ENCODE results near the gene HIPK2. TPM values are rescaled to one million over a fixed set of nuclear protein-coding genes. Genes with fewer than 3 reads are reported as not detected.

HIPK2 gene
- total and polyA plus RNA-seq, 2 donors = 8.5 to 9.8 TPM

GRCh38 chr7:139661903-139662302 lies 115.9 kb downstream of the HIPK2 start:
- Histone ChIP-seq H3K36me3 (ENCODE audit: insufficient read depth) (no peaks in the 10 kb centered on the region), H3K4me3 (ENCODE audit: low read depth, low read length) (no peak overlapping the region), H3K27ac (ENCODE audit: low read depth) (no peak overlapping the region), H3K4me1 (ENCODE audit: insufficient read depth) (peaks cover 2% of the 10 kb centered on the region)
- 75% methylated on average over 3 of the region's 3 CpGs for WGBS
- no peak for DNase-seq (ENCODE audit: extremely low spot score)

- DNase-seq (ENCODE audit: extremely low spot score) = no peak
Measured at GRCh38 chr7:139661043-139661440, 116.8 kb downstream of the HIPK2 start.

GRCh38 chr7:139660317-139661042 lies 117.3 kb downstream of the HIPK2 start:
- Histone ChIP-seq H3K4me3 (ENCODE audit: low read depth, low read length) (no peak overlapping the region), H3K27ac (ENCODE audit: low read depth) (no peak overlapping the region), H3K36me3 (ENCODE audit: insufficient read depth) (no peaks in the 10 kb centered on the region), H3K4me1 (ENCODE audit: insufficient read depth) (peaks cover 2% of the 10 kb centered on the region)
- DNase-seq (ENCODE audit: extremely low spot score) = no peak
- 53% methylated on average over 10 of the region's 10 CpGs for WGBS

More at GRCh38 chr7:139661043-139661440, 116.8 kb downstream of the HIPK2 start:
- Histone ChIP-seq H3K4me1 (ENCODE audit: insufficient read depth) (peaks cover 2% of the 10 kb centered on the region), H3K4me3 (ENCODE audit: low read depth, low read length) (no peak overlapping the region), H3K36me3 (ENCODE audit: insufficient read depth) (no peaks in the 10 kb centered on the region), H3K27ac (ENCODE audit: low read depth) (no peak overlapping the region)
- WGBS = 80% methylated on average over 2 of the region's 2 CpGs

GRCh38 chr7:139659922-139660316 lies 117.9 kb downstream of the HIPK2 start:
- Histone ChIP-seq H3K4me1 (ENCODE audit: insufficient read depth) (peaks cover 2% of the 10 kb centered on the region), H3K27ac (ENCODE audit: low read depth) (no peak overlapping the region), H3K4me3 (ENCODE audit: low read depth, low read length) (no peak overlapping the region), H3K36me3 (ENCODE audit: insufficient read depth) (no peaks in the 10 kb centered on the region)
- WGBS = 91% methylated on average over 2 of the region's 2 CpGs
- no peak for DNase-seq (ENCODE audit: extremely low spot score)

- no peak overlapping the region for H3K4me3 ChIP-seq (ENCODE audit: low read depth, low read length)
- H3K4me1 ChIP-seq (ENCODE audit: insufficient read depth) = peaks cover 2% of the 10 kb centered on the region
- H3K36me3 ChIP-seq (ENCODE audit: insufficient read depth) = no peaks in the 10 kb centered on the region
- WGBS = 79% methylated on average over 14 of the region's 14 CpGs
- DNase-seq (ENCODE audit: extremely low spot score) = no peak
- no peak overlapping the region for H3K27ac ChIP-seq (ENCODE audit: low read depth)
Measured at GRCh38 chr7:139658908-139659675, 118.7 kb downstream of the HIPK2 start.

GRCh38 chr7:139658296-139658695 lies 119.5 kb downstream of the HIPK2 start:
- Histone ChIP-seq H3K36me3 (ENCODE audit: insufficient read depth) (no peaks in the 10 kb centered on the region), H3K27ac (ENCODE audit: low read depth) (no peak overlapping the region), H3K4me1 (ENCODE audit: insufficient read depth) (peaks cover 2% of the 10 kb centered on the region), H3K4me3 (ENCODE audit: low read depth, low read length) (no peak overlapping the region)
- 90% methylated on average over 3 of the region's 3 CpGs for WGBS
- DNase-seq (ENCODE audit: extremely low spot score) = no peak

- Histone ChIP-seq H3K4me1 (ENCODE audit: insufficient read depth) (peaks cover 2% of the 10 kb centered on the region), H3K4me3 (ENCODE audit: low read depth, low read length) (no peak overlapping the region), H3K36me3 (ENCODE audit: insufficient read depth) (no peaks in the 10 kb centered on the region), H3K27ac (ENCODE audit: low read depth) (no peak overlapping the region)
- 96% methylated on average over 1 of the region's 1 CpG for WGBS
- DNase-seq (ENCODE audit: extremely low spot score) = no peak
Measured at GRCh38 chr7:139657725-139658124, 120.1 kb downstream of the HIPK2 start.

GRCh38 chr7:139656387-139656786 lies 121.4 kb downstream of the HIPK2 start:
- H3K36me3 ChIP-seq (ENCODE audit: insufficient read depth) = no peaks in the 10 kb centered on the region
- 74% methylated on average over 6 of the region's 6 CpGs for WGBS
- no peak overlapping the region for H3K4me3 ChIP-seq (ENCODE audit: low read depth, low read length)
- peaks cover 2% of the 10 kb centered on the region for H3K4me1 ChIP-seq (ENCODE audit: insufficient read depth)
- no peak for DNase-seq (ENCODE audit: extremely low spot score)
- H3K27ac ChIP-seq (ENCODE audit: low read depth) = no peak overlapping the region

- WGBS = 75% methylated on average over 8 of the region's 8 CpGs
Measured at GRCh38 chr7:139655305-139655704, 122.5 kb downstream of the HIPK2 start.

GRCh38 chr7:139654276-139655181 lies 123.3 kb downstream of the HIPK2 start:
- 85% methylated on average over 14 of the region's 14 CpGs for WGBS
- Histone ChIP-seq H3K36me3 (ENCODE audit: insufficient read depth) (no peaks in the 10 kb centered on the region), H3K27ac (ENCODE audit: low read depth) (no peak overlapping the region), H3K4me1 (ENCODE audit: insufficient read depth) (no peaks in the 10 kb centered on the region), H3K4me3 (ENCODE audit: low read depth, low read length) (no peak overlapping the region)
- no peak for DNase-seq (ENCODE audit: extremely low spot score)

More at GRCh38 chr7:139655305-139655704, 122.5 kb downstream of the HIPK2 start:
- Histone ChIP-seq H3K4me1 (ENCODE audit: insufficient read depth) (no peaks in the 10 kb centered on the region), H3K27ac (ENCODE audit: low read depth) (no peak overlapping the region), H3K4me3 (ENCODE audit: low read depth, low read length) (no peak overlapping the region), H3K36me3 (ENCODE audit: insufficient read depth) (no peaks in the 10 kb centered on the region)
- DNase-seq (ENCODE audit: extremely low spot score) = no peak

GRCh38 chr7:139651914-139652313 lies 125.9 kb downstream of the HIPK2 start:
- no peaks in the 10 kb centered on the region for H3K36me3 ChIP-seq (ENCODE audit: insufficient read depth)
- WGBS = 38% methylated on average over 4 of the region's 4 CpGs
- no peaks in the 10 kb centered on the region for H3K4me1 ChIP-seq (ENCODE audit: insufficient read depth)
- DNase-seq (ENCODE audit: extremely low spot score) = no peak
- no peak overlapping the region for H3K4me3 ChIP-seq (ENCODE audit: low read depth, low read length)
- H3K27ac ChIP-seq (ENCODE audit: low read depth) = no peak overlapping the region

GRCh38 chr7:139651308-139651707 lies 126.5 kb downstream of the HIPK2 start:
- H3K36me3 ChIP-seq (ENCODE audit: insufficient read depth) = no peaks in the 10 kb centered on the region
- DNase-seq (ENCODE audit: extremely low spot score) = no peak
- H3K27ac ChIP-seq (ENCODE audit: low read depth) = no peak overlapping the region
- 78% methylated on average over 6 of the region's 6 CpGs for WGBS
- no peaks in the 10 kb centered on the region for H3K4me1 ChIP-seq (ENCODE audit: insufficient read depth)
- no peak overlapping the region for H3K4me3 ChIP-seq (ENCODE audit: low read depth, low read length)

- Histone ChIP-seq H3K36me3 (ENCODE audit: insufficient read depth) (no peaks in the 10 kb centered on the region), H3K4me3 (ENCODE audit: low read depth, low read length) (no peak overlapping the region), H3K4me1 (ENCODE audit: insufficient read depth) (no peaks in the 10 kb centered on the region), H3K27ac (ENCODE audit: low read depth) (no peak overlapping the region)
- no peak for DNase-seq (ENCODE audit: extremely low spot score)
- WGBS = 82% methylated on average over 12 of the region's 12 CpGs
Measured at GRCh38 chr7:139650429-139651100, 127.2 kb downstream of the HIPK2 start.
